GM23338 (cell line): ENCODE data around the gene TRIM44.

Experiments
- CREB1 ChIP-seq: fragments of 250-450 bp; sonication (Bioruptor Pico); IDR thresholded peaks from 2 replicates; pipeline ENCODE4 v1.5.0; 2020; ENCODE audit warnings: low read depth, mild to moderate bottlenecking, moderate library complexity
- EZH2 ChIP-seq: fragments of 200-600 bp; sonication (generic); IDR thresholded peaks from one replicate; pipeline ENCODE4 v1.8.0; 2017; ENCODE audit warnings: antibody characterized with exemption, mild to moderate bottlenecking, low read depth; ENCODE audit not compliant: unreplicated experiment
- EZH2phosphoT487 ChIP-seq: fragments of 200-600 bp; sonication (generic); IDR thresholded peaks from one replicate; pipeline ENCODE4 v1.8.1; 2018; ENCODE audit warnings: antibody characterized with exemption; ENCODE audit not compliant: unreplicated experiment
- JUNB ChIP-seq: IDR thresholded peaks from one replicate; pipeline ENCODE4 v1.6.1; 2016; ENCODE audit warnings: antibody characterized with exemption; ENCODE audit not compliant: unreplicated experiment
- NANOG ChIP-seq: IDR thresholded peaks from 2 replicates; pipeline ENCODE4 v1.6.1; 2016; ENCODE audit warnings: antibody characterized with exemption, borderline replicate concordance
- POLR2AphosphoS5 ChIP-seq: IDR thresholded peaks from 2 replicates; pipeline ENCODE4 v1.6.1; 2016; ENCODE audit warnings: antibody characterized with exemption, low read depth
- REST ChIP-seq: IDR thresholded peaks from one replicate; pipeline ENCODE4 v1.6.1; 2018; ENCODE audit warnings: antibody characterized with exemption; ENCODE audit not compliant: unreplicated experiment
- ZNF331 ChIP-seq: fragments of 250-450 bp; sonication (Bioruptor Pico); IDR thresholded peaks from 2 replicates; pipeline ENCODE4 v1.5.0; 2020; ENCODE audit warnings: low read depth, mild to moderate bottlenecking, moderate library complexity
- TF ChIP-seq, protein P1 (sequence below), 2 experiments: fragments of 200-600 bp in 1 of 2; sonication (generic) in 1 of 2; conservative IDR thresholded peaks; 2 replicates each; pipeline versions ENCODE4 v1.5.1 to v1.6.1; 2016 to 2017; ENCODE audit warnings: antibody characterized with exemption in 2 of 2, low read depth in 2 of 2, mild to moderate bottlenecking in 2 of 2, moderate library complexity in 1 of 2
- TF ChIP-seq, protein P2 (sequence below): IDR thresholded peaks from 2 replicates; pipeline ENCODE4 v1.6.1; 2016; ENCODE audit warnings: antibody characterized with exemption

GRCh38 chr11:35711924-35712323 lies 49.3 kb downstream of the TRIM44 start:
- TF ChIP-seq, protein P1, sequence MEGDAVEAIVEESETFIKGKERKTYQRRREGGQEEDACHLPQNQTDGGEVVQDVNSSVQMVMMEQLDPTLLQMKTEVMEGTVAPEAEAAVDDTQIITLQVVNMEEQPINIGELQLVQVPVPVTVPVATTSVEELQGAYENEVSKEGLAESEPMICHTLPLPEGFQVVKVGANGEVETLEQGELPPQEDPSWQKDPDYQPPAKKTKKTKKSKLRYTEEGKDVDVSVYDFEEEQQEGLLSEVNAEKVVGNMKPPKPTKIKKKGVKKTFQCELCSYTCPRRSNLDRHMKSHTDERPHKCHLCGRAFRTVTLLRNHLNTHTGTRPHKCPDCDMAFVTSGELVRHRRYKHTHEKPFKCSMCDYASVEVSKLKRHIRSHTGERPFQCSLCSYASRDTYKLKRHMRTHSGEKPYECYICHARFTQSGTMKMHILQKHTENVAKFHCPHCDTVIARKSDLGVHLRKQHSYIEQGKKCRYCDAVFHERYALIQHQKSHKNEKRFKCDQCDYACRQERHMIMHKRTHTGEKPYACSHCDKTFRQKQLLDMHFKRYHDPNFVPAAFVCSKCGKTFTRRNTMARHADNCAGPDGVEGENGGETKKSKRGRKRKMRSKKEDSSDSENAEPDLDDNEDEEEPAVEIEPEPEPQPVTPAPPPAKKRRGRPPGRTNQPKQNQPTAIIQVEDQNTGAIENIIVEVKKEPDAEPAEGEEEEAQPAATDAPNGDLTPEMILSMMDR (conservative IDR thresholded peaks at IDR 0.05; ENCODE audit: low read depth in 2 of 2) = no peak
- TF ChIP-seq POLR2AphosphoS5 = no peak
- TF ChIP-seq, protein P2, sequence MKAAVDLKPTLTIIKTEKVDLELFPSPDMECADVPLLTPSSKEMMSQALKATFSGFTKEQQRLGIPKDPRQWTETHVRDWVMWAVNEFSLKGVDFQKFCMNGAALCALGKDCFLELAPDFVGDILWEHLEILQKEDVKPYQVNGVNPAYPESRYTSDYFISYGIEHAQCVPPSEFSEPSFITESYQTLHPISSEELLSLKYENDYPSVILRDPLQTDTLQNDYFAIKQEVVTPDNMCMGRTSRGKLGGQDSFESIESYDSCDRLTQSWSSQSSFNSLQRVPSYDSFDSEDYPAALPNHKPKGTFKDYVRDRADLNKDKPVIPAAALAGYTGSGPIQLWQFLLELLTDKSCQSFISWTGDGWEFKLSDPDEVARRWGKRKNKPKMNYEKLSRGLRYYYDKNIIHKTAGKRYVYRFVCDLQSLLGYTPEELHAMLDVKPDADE = no peak
- TF ChIP-seq JUNB = no peak
- no peak for TF ChIP-seq NANOG
- TF ChIP-seq EZH2 = no peak
- no peak for TF ChIP-seq CREB1
- TF ChIP-seq EZH2phosphoT487 = no peak
- TF ChIP-seq ZNF331 (CRISPR knock-in tag) = no peak
- no peak for TF ChIP-seq REST
